ENCODE measurements around the gene CT55. TPM values are rescaled to one million over a fixed set of nuclear protein-coding genes. Genes with fewer than 3 reads are reported as not detected.
"Not testable (repeated sequence)": the region's sequence is repeated elsewhere in the genome, so short reads cannot be mapped to it uniquely, and the experiment has no call there.

CT55 gene
- total and polyA plus RNA-seq, 2 donors from 2014 or later = not detected

- H3K36me3 ChIP-seq (ENCODE audit: control insufficient read depth in 2 of 3, insufficient read depth in 3 of 3, low read length in 3 of 3); H3K27me3 ChIP-seq (ENCODE audit: control insufficient read depth, insufficient read depth, low read length); H3K4me3 ChIP-seq (ENCODE audit: low read length in 3 of 3); H3K9me3 ChIP-seq (ENCODE audit: control insufficient read depth in 2 of 3, insufficient read depth in 1 of 3, low read length in 3 of 3); FAIRE-seq; intact Hi-C loops (cut with DNase I); H3K9ac ChIP-seq (ENCODE audit: low read length in 3 of 3); H3K27ac ChIP-seq (ENCODE audit: low read depth in 2 of 2, low read length in 2 of 2); DNase-seq; H3K4me1 ChIP-seq (ENCODE audit: control insufficient read depth in 2 of 3, insufficient read depth in 2 of 3, low read depth in 1 of 3, low read length in 3 of 3): not testable (repeated sequence)
These were observed 51.1 kb downstream of the CT55 start, which contains the start of gene ETDB for GRCh38 chrX:135120056-135120576. TSS of gene ETDB (minus strand) at chrX:135120526. CDS start at chrX:135119261, 1,265 bp downstream.

DNA sequence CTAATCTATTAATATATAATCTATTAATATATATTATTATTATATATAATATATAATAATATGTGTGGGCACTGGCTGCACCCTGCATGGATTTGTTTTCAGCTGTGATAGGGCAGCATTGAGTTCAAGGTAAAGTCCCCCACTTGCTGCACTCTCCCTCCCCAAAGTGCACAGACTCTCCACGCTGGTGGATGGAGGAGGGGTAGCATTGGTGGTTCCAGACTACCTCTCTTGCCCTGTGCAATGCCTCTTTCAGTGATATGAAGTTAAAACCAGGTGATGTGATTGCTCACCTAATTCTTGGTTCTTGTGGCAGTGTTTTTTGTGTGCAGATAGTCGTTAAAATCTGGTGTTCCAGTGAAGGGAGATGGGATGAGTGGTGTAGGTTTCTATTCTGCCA is 55.1 kb downstream of the CT55 start:
- H3K4me1 ChIP-seq (ENCODE audit: control insufficient read depth in 2 of 3, insufficient read depth in 2 of 3, low read depth in 1 of 3, low read length in 3 of 3); intact Hi-C loops (cut with DNase I); DNase-seq; H3K36me3 ChIP-seq (ENCODE audit: control insufficient read depth in 2 of 3, insufficient read depth in 3 of 3, low read length in 3 of 3); H3K27me3 ChIP-seq (ENCODE audit: control insufficient read depth, insufficient read depth, low read length); H3K27ac ChIP-seq (ENCODE audit: low read depth in 2 of 2, low read length in 2 of 2); H3K4me3 ChIP-seq (ENCODE audit: low read length in 3 of 3); H3K9me3 ChIP-seq (ENCODE audit: control insufficient read depth in 2 of 3, insufficient read depth in 1 of 3, low read length in 3 of 3); FAIRE-seq; H3K9ac ChIP-seq (ENCODE audit: low read length in 3 of 3): not testable (repeated sequence)

DNA sequence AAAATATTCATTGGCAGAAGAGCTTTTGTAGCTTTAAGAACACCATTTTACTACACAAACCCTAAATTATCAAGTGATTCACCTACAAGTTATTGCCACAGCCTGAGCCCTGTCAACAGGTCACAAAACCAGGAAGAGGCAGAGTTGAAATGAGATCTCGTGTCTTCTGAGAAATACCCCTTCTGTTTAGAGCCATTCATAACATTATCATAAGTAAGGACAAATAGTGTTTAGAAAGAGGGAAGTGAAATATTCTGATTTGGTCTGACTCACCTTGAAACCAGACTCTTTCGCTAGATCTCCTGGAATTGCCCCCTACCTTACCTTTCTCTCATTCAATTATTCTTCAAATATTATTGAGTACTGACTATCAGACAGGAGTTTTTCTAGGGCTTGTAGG is 56.8 kb downstream of the CT55 start:
- no peak overlapping the region for H3K4me3 ChIP-seq (ENCODE audit: low read length in 3 of 3)
- no peak for FAIRE-seq
- intact Hi-C loops (cut with DNase I) = no loop called here
- no peaks in the 10 kb centered on the region for H3K36me3 ChIP-seq (ENCODE audit: control insufficient read depth in 2 of 3, insufficient read depth in 3 of 3, low read length in 3 of 3)
- DNase-seq = no peak
- H3K9ac ChIP-seq (ENCODE audit: low read length in 3 of 3) = no peak overlapping the region
- H3K27ac ChIP-seq (ENCODE audit: low read depth in 2 of 2, low read length in 2 of 2) = no peak overlapping the region
- no peaks in the 10 kb centered on the region for H3K4me1 ChIP-seq (ENCODE audit: control insufficient read depth in 2 of 3, insufficient read depth in 2 of 3, low read depth in 1 of 3, low read length in 3 of 3)
- H3K9me3 ChIP-seq (ENCODE audit: control insufficient read depth in 2 of 3, insufficient read depth in 1 of 3, low read length in 3 of 3) = no peaks in the 10 kb centered on the region
- TF ChIP-seq CTCF (IDR thresholded peaks at IDR 0.05; ENCODE audit: borderline replicate concordance, extremely low read depth, insufficient read depth) = no peak
- no peaks in the 10 kb centered on the region for H3K27me3 ChIP-seq (ENCODE audit: control insufficient read depth, insufficient read depth, low read length)

GRCh38 chrX:135112743-135113142 is 58.5 kb downstream of the CT55 start:
- intact Hi-C loops (cut with DNase I) = no loop called here
- H3K4me1 ChIP-seq (ENCODE audit: control insufficient read depth in 2 of 3, insufficient read depth in 2 of 3, low read depth in 1 of 3, low read length in 3 of 3) = no peaks in the 10 kb centered on the region
- no peaks in the 10 kb centered on the region for H3K27me3 ChIP-seq (ENCODE audit: control insufficient read depth, insufficient read depth, low read length)
- no peaks in the 10 kb centered on the region for H3K9me3 ChIP-seq (ENCODE audit: control insufficient read depth in 2 of 3, insufficient read depth in 1 of 3, low read length in 3 of 3)
- DNase-seq (peak in 1 of 5 donors; percentile 55), FAIRE-seq (no peak)
- H3K9ac ChIP-seq (ENCODE audit: low read length in 3 of 3) = no peak overlapping the region
- no peak overlapping the region for H3K4me3 ChIP-seq (ENCODE audit: low read length in 3 of 3)
- H3K36me3 ChIP-seq (ENCODE audit: control insufficient read depth in 2 of 3, insufficient read depth in 3 of 3, low read length in 3 of 3) = no peaks in the 10 kb centered on the region
- no peak for TF ChIP-seq CTCF (IDR thresholded peaks at IDR 0.05; ENCODE audit: borderline replicate concordance, extremely low read depth, insufficient read depth)
- H3K27ac ChIP-seq (ENCODE audit: low read depth in 2 of 2, low read length in 2 of 2) = no peak overlapping the region

Measured in kidney (tissue), 14 donors.